Measurements from ENCODE around the gene DPH1. TPM values are rescaled to one million over a fixed set of nuclear protein-coding genes. Genes with fewer than 3 reads are reported as not detected.

The DPH1 gene
- total and polyA plus RNA-seq, 10 donors, result 20.6 to 58.5 (median 42.9) TPM

GRCh38 chr17:1997289-1997926 lies 32.5 kb upstream of the DPH1 start:
- H3K4me1 ChIP-seq, result peaks cover 16 to 48% (median 31%) of the 10 kb centered on the region in 6 donors
- peak overlapping the region in 4 of 8 donors; percentile 28 to 65 (median 38) for H3K4me3 ChIP-seq

GRCh38 chr17:1997927-1998742 lies 31.8 kb upstream of the DPH1 start:
- Histone ChIP-seq H3K4me1 (peaks cover 16 to 54% (median 35%) of the 10 kb centered on the region in 6 donors), H3K27ac (peak overlapping the region in 2 of 8 donors; percentile 7), H3K4me3 (peak overlapping the region; percentile 25 to 65 (median 30)), H3K36me3 (no peaks in the 10 kb centered on the region), H3K9me3 (no peaks in the 10 kb centered on the region), H3K27me3 (replicated peaks in 1 of 7) (peaks cover 0 to 53% (median 24%) of the 10 kb centered on the region in 7 donors)
- WGBS, 5 donors, result 4 to 80% (median 7%) methylated on average over 3 to 92 of the region's 92 CpGs
- no peak for DNase-seq
- intact Hi-C loops (cut with DNase I; ENCODE audit: low total_unique reads), result no loop called here
- TF ChIP-seq CTCF (IDR thresholded peaks at IDR 0.05 in 8 of 11, conservative IDR thresholded peaks at IDR 0.05 in 3 of 11) (peak in 1 of 11 experiments; percentile 13), POLR2A (IDR thresholded peaks at IDR 0.05) (no peak), POLR2AphosphoS5 (IDR thresholded peaks at IDR 0.05) (peak in 1 of 3 donors; percentile 41)

More at GRCh38 chr17:1997289-1997926, 32.5 kb upstream of the DPH1 start:
- WGBS, 5 donors, result 68 to 74% (median 71%) methylated on average over 20 to 22 of the region's 22 CpGs
- Histone ChIP-seq H3K9me3 (no peaks in the 10 kb centered on the region), H3K36me3 (no peaks in the 10 kb centered on the region), H3K27ac (no peak overlapping the region), H3K27me3 (replicated peaks in 1 of 7) (peaks cover 0 to 53% (median 24%) of the 10 kb centered on the region in 7 donors)
- intact Hi-C loops (cut with DNase I; ENCODE audit: low total_unique reads), result no loop called here
- no peak for DNase-seq
- TF ChIP-seq POLR2A (IDR thresholded peaks at IDR 0.05), result no peak
- TF ChIP-seq POLR2AphosphoS5 (IDR thresholded peaks at IDR 0.05), result no peak
- TF ChIP-seq CTCF (IDR thresholded peaks at IDR 0.05 in 8 of 11, conservative IDR thresholded peaks at IDR 0.05 in 3 of 11), result no peak

GRCh38 chr17:1999557-2000251 lies 30.2 kb upstream of the DPH1 start:
- intact Hi-C loops (cut with DNase I; ENCODE audit: low total_unique reads), result no loop called here
- Histone ChIP-seq H3K4me3 (no peak overlapping the region), H3K9me3 (no peaks in the 10 kb centered on the region), H3K36me3 (no peaks in the 10 kb centered on the region), H3K27me3 (replicated peaks in 1 of 7) (peaks cover 0 to 53% (median 24%) of the 10 kb centered on the region in 7 donors), H3K27ac (peak overlapping the region in 6 of 8 donors; percentile 20 to 82 (median 68)), H3K4me1 (peaks cover 16 to 64% (median 39%) of the 10 kb centered on the region in 6 donors)
- DNase-seq, result no peak
- TF ChIP-seq CTCF (IDR thresholded peaks at IDR 0.05 in 8 of 11, conservative IDR thresholded peaks at IDR 0.05 in 3 of 11), result no peak
- TF ChIP-seq POLR2AphosphoS5 (IDR thresholded peaks at IDR 0.05), result peak in 2 of 3 donors; percentile 71 to 77
- no peak for TF ChIP-seq POLR2A (IDR thresholded peaks at IDR 0.05)
- WGBS, 5 donors, result 23 to 43% (median 34%) methylated on average over 9 to 13 of the region's 13 CpGs

Measured in spleen (tissue), 11 donors.